Epithelial cell of proximal tubule (primary cell): Measurements from ENCODE around the gene MDH1B. TPM values are rescaled to one million over a fixed set of nuclear protein-coding genes. Genes with fewer than 3 reads are reported as not detected.
A peak's percentile ranks its signal among the peaks of the same experiment; 100 is the strongest.

Experiments
- DNase-seq: peaks from one replicate; pipeline ENCODE4 v3.0.0-alpha.2; 2011; ENCODE audit warnings: low read depth
- H3K4me3 ChIP-seq: 2 replicates; pipeline ENCODE4 v1.5.1; 2011; ENCODE audit warnings: low read depth, mild to moderate bottlenecking, low read length
- total RNA-seq: library from RNA; depleted of rRNA; stranded (reverse); fragments of >200 nt; gene quantifications from 2 replicates; pipeline ENCODE4 v1.2.3, GENCODE V29; 2015
- TF ChIP-seq, protein P1 (sequence below): conservative IDR thresholded peaks from 2 replicates; pipeline ENCODE4 v1.5.1; 2012; ENCODE audit warnings: low read depth, mild to moderate bottlenecking, low read length

The MDH1B gene
- total RNA-seq, 1 donor from 2014 or later = 0.23 TPM

DNA sequence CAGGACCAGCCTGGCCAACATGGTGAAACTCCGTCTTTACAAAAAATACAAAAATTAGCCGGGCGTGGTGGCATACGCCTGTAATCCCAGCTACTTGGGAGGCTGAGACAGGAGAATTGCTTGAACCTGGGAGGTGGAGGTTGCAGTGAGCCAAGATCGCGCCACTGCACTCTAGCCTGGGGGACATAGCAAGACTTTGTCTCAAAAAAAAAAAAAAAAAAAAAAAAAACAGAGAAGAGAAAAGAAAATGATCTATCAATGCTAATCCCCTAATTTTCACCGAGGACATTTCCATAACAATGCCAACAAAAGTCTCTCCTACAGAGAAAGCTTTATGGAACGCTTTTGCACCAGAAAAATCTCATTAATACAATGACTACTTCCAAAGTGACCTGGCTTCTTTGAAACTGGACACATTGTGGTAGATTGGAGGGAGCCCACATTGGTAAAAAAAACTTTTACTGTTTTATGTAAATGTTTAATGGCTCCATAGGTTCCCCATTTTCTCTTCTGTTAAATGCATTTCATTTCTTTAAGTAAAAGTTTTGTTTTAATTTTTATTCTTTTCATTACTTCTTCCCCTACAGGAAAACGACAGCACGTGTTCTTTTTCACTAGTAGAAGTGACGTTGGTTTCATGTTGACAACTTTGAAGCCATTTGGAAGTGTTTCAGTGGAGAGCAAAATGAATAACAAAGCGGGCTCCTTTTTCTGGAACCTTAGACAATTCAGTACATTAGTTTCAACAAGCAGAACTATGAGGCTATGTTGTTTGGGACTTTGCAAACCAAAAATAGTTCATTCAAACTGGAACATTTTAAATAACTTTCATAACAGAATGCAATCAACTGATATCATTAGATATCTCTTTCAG is 1.2 kb upstream of the MDH1B start:
- peak overlapping the region; percentile 90 for H3K4me3 ChIP-seq
- TF ChIP-seq, protein P1, sequence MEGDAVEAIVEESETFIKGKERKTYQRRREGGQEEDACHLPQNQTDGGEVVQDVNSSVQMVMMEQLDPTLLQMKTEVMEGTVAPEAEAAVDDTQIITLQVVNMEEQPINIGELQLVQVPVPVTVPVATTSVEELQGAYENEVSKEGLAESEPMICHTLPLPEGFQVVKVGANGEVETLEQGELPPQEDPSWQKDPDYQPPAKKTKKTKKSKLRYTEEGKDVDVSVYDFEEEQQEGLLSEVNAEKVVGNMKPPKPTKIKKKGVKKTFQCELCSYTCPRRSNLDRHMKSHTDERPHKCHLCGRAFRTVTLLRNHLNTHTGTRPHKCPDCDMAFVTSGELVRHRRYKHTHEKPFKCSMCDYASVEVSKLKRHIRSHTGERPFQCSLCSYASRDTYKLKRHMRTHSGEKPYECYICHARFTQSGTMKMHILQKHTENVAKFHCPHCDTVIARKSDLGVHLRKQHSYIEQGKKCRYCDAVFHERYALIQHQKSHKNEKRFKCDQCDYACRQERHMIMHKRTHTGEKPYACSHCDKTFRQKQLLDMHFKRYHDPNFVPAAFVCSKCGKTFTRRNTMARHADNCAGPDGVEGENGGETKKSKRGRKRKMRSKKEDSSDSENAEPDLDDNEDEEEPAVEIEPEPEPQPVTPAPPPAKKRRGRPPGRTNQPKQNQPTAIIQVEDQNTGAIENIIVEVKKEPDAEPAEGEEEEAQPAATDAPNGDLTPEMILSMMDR = no peak
- no peak for DNase-seq

DNA sequence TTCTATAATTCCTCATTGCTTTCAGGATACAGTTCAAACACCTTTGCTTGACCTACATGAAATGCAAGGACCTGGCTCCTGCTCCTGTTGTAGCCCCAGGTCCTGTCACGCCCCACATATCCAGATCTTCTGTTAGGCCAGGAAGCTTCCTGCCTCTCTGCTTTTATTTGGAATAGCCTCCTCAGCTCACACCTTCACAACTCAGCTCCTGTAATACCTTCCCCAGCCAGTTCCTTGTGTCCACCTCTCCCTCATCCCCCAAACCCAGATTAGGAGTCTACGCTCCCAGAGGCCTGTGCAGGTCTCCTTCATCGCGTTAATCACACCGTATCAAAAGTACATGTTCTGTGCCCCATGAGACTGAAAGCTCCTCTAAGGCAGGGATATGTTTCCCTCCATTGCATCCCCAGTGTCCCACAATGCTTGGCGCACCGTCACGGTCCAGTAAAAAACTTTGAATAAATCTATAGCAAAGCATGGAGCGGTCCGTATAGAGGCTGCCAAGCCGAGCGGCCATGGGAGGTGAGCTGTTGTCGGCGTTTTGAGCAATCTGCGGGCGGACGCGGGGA is 371 bp downstream of the MDH1B start:
- TF ChIP-seq, protein P1 = no peak
- DNase-seq = no peak
- H3K4me3 ChIP-seq = peak overlapping the region; percentile 90

DNA sequence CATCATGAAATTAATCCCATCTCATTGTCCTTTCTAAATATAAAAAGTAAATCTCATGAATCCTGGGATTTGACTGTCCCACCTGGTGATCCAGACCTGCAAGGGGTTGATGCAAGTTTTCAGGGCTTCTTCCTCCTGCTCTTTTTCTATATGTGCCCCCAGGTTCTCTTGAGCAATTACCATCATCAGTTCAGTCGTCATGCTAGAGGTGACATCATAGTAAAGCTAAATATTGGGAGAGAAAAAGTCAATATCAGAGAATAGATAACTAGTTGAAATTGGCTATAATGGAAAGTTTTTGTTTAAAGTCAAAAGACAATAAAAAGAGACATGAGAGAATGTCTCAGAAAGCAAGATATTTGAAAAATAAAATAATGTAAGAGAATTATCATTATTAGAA is 8.3 kb downstream of the MDH1B start:
- TF ChIP-seq, protein P1 = no peak
- no peak for DNase-seq
- H3K4me3 ChIP-seq = no peak overlapping the region

DNA sequence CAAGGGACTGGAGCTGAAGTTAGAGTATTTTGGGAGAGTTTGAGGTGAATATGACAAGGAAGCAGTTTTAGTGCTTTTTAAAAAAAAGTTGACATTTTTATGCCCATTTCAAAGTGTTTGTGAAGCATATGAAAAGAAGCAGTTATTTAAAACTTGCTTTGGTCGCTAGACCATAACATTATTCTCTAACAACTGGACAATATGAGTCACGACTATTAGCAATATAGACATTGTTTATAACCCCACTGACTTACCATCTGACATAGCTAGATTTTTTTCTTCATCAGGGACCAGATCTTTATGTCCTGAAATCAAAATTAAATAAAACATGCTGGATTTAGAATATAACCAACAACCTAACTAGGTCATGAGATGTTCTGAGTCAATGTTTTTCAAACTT is 24.3 kb downstream of the MDH1B start:
- DNase-seq = no peak
- no peak overlapping the region for H3K4me3 ChIP-seq
- TF ChIP-seq, protein P1 = no peak

DNA sequence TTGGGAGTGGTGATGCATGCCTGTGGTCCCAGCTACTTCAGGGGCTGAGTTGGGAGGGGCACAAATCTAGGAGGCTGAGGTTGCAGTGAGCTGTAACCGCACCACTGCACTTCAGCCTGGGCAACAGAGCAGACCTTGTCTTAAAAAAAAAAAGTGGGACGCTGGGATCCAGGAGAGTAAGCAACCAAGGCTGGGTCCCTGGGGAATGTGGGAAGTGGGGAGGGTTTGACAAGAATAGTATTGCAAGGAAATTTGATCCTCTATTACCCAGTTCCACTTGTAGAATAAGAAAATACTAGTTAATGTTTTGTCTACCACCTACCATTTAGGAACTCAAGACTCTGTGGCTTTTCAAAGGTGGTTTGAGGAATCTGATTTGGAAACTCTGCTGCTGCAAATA is 25.9 kb downstream of the MDH1B start:
- TF ChIP-seq, protein P1 = no peak
- DNase-seq = no peak
- no peak overlapping the region for H3K4me3 ChIP-seq

DNA sequence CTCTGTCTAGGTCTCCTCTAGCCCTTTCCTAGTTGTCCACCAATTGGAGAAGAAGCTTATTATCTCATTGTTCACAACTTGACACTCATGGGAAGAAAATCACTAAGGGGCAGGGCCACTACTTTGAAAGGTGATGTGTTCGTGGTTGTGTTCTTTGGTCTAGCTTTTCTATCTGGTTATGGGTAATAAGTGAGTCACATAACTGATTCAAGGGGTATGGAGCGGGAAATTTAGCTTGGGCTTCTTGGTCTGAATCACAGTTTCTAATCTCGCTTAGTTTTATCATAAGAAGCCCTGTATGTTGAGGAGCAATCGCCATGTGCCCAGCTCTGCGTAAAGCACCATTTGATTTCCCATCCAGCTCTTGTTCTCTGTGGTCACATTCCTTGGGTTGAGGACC is 28.2 kb downstream of the MDH1B start:
- DNase-seq = no peak
- no peak overlapping the region for H3K4me3 ChIP-seq
- TF ChIP-seq, protein P1 = no peak

DNA sequence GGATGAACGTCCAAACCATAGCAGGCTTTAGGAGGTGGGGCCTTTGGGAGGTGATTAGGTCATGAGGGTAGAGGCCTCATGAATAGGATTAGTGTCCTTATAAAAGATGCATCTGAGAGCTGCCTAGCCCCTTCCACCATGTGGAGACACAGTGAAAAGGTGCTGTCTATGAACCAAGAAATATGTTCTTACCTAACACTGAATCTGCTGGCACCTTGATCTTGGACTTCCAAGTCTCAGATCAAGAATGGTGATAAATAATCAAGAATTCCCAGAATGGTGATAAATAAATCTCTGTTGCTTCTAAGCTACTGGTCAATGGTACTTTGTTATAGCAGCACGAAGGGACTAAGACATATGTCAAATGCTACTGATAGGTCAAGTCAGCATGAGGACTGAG is 31.8 kb downstream of the MDH1B start:
- no peak overlapping the region for H3K4me3 ChIP-seq
- DNase-seq = no peak
- TF ChIP-seq, protein P1 = no peak
